Measurements from ENCODE around the gene BEST1.

The BEST1 gene

GRCh38 chr11:61912991-61913698, 37.0 kb upstream of the BEST1 start:
- no peak for TF ChIP-seq CTCF (IDR thresholded peaks at IDR 0.05)
- Histone ChIP-seq H3K36me3 (no peaks in the 10 kb centered on the region), H3K4me1 (ENCODE audit: control insufficient read depth in 1 of 2, insufficient read depth in 1 of 2, low read depth in 1 of 2, low read length in 1 of 2) (peaks cover 50 to 53% of the 10 kb centered on the region in 2 experiments), H3K4me3 (ENCODE audit: low read depth in 1 of 2, low read length in 1 of 2) (peak overlapping the region in 1 of 2 experiments; percentile 17), H3K9me3 (no peaks in the 10 kb centered on the region), H3K27ac (peak overlapping the region; percentile 48), H3K27me3 (peaks cover 49% of the 10 kb centered on the region)

GRCh38 chr11:61913699-61914395, 36.3 kb upstream of the BEST1 start:
- Histone ChIP-seq H3K27me3 (peaks cover 56% of the 10 kb centered on the region), H3K9me3 (no peaks in the 10 kb centered on the region), H3K4me3 (ENCODE audit: low read depth in 1 of 2, low read length in 1 of 2) (no peak overlapping the region), H3K27ac (no peak overlapping the region), H3K4me1 (ENCODE audit: control insufficient read depth in 1 of 2, insufficient read depth in 1 of 2, low read depth in 1 of 2, low read length in 1 of 2) (peaks cover 56 to 60% of the 10 kb centered on the region in 2 experiments), H3K36me3 (no peaks in the 10 kb centered on the region)
- TF ChIP-seq CTCF (IDR thresholded peaks at IDR 0.05), result no peak

- no peak for TF ChIP-seq CTCF (IDR thresholded peaks at IDR 0.05)
- Histone ChIP-seq H3K4me1 (ENCODE audit: control insufficient read depth in 1 of 2, insufficient read depth in 1 of 2, low read depth in 1 of 2, low read length in 1 of 2) (peaks cover 58 to 68% of the 10 kb centered on the region in 2 experiments), H3K27ac (no peak overlapping the region), H3K4me3 (ENCODE audit: low read depth in 1 of 2, low read length in 1 of 2) (no peak overlapping the region), H3K9me3 (no peaks in the 10 kb centered on the region), H3K36me3 (no peaks in the 10 kb centered on the region), H3K27me3 (peaks cover 61% of the 10 kb centered on the region)
Measured at GRCh38 chr11:61914471-61915171, 35.5 kb upstream of the BEST1 start.

- H3K9me3 ChIP-seq, result no peaks in the 10 kb centered on the region
- peaks cover 61% of the 10 kb centered on the region for H3K27me3 ChIP-seq
- peak overlapping the region; percentile 54 to 57 for H3K4me3 ChIP-seq (ENCODE audit: low read depth in 1 of 2, low read length in 1 of 2)
- no peak overlapping the region for H3K27ac ChIP-seq
- no peaks in the 10 kb centered on the region for H3K36me3 ChIP-seq
- no peak for TF ChIP-seq CTCF (IDR thresholded peaks at IDR 0.05)
- peaks cover 56 to 66% of the 10 kb centered on the region in 2 experiments for H3K4me1 ChIP-seq (ENCODE audit: control insufficient read depth in 1 of 2, insufficient read depth in 1 of 2, low read depth in 1 of 2, low read length in 1 of 2)
Measured at GRCh38 chr11:61916737-61917333, 33.3 kb upstream of the BEST1 start.

GRCh38 chr11:61917334-61918109, 32.6 kb upstream of the BEST1 start, which contains the start of gene RAB3IL1:
RAB3IL1 (minus strand) TSS chr11:61917566; CDS start chr11:61917367, 199 bp downstream.
- Histone ChIP-seq H3K36me3 (no peaks in the 10 kb centered on the region), H3K4me1 (ENCODE audit: control insufficient read depth in 1 of 2, insufficient read depth in 1 of 2, low read depth in 1 of 2, low read length in 1 of 2) (peaks cover 56 to 66% of the 10 kb centered on the region in 2 experiments), H3K27ac (no peak within 1 kb of the TSS), H3K9me3 (no peaks in the 10 kb centered on the region), H3K27me3 (peaks cover 61% of the 10 kb centered on the region), H3K4me3 (ENCODE audit: low read depth in 1 of 2, low read length in 1 of 2) (peak within 1 kb of the TSS; percentile 54 to 57)
- TF ChIP-seq CTCF (IDR thresholded peaks at IDR 0.05), result no peak
